GM12873 (cell line): ENCODE measurements around the gene BCL2L1.
A peak's percentile ranks its signal among the peaks of the same experiment; 100 is the strongest.

Source experiments
- TF ChIP-seq, protein P1 (sequence below): IDR thresholded peaks from 2 replicates; pipeline ENCODE4 v1.5.1; 2012; ENCODE audit warnings: low read depth, mild to moderate bottlenecking, moderate library complexity, low read length, control low read depth; ENCODE audit not compliant: insufficient read depth; ENCODE audit errors: missing control alignments

The BCL2L1 gene

GRCh38 chr20:31665753-31666152 is 56.9 kb downstream of the BCL2L1 start:
- TF ChIP-seq, protein P1, sequence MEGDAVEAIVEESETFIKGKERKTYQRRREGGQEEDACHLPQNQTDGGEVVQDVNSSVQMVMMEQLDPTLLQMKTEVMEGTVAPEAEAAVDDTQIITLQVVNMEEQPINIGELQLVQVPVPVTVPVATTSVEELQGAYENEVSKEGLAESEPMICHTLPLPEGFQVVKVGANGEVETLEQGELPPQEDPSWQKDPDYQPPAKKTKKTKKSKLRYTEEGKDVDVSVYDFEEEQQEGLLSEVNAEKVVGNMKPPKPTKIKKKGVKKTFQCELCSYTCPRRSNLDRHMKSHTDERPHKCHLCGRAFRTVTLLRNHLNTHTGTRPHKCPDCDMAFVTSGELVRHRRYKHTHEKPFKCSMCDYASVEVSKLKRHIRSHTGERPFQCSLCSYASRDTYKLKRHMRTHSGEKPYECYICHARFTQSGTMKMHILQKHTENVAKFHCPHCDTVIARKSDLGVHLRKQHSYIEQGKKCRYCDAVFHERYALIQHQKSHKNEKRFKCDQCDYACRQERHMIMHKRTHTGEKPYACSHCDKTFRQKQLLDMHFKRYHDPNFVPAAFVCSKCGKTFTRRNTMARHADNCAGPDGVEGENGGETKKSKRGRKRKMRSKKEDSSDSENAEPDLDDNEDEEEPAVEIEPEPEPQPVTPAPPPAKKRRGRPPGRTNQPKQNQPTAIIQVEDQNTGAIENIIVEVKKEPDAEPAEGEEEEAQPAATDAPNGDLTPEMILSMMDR: no peak

DNA sequence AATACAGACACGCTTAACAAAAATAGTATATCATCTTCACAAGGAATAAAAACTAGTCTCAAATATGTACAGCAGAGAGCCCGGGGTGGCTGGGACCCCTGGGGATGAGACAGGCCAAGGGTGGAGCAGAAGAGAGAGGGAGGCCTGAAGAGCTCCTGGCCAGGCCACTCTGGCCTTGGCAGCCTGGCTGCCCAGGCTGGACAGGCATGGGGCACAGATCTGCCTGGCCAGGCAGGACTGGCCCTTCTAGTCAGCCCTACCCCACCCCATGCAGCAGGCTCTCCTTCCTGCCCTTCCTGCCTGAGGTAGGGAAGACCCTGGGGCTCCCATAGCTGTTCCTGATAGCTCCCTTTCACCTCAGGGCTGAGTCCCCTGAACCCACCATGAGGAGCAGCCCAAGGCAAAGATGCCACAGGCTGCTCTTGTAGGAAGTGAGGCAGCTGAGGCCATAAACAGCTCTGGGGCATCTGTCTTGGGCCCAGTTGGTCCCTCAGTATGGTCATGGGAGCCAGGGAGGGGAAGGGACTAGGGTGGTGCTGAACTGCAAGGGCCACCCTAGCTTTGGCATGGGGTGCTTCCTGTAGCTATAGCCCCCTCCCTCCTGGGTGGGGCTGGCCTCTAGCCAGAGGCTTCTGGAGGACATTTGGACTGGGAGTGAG is 57.8 kb downstream of the BCL2L1 start:
- TF ChIP-seq, protein P1: no peak

GRCh38 chr20:31663838-31664695 is 58.6 kb downstream of the BCL2L1 start:
- TF ChIP-seq, protein P1: no peak

DNA sequence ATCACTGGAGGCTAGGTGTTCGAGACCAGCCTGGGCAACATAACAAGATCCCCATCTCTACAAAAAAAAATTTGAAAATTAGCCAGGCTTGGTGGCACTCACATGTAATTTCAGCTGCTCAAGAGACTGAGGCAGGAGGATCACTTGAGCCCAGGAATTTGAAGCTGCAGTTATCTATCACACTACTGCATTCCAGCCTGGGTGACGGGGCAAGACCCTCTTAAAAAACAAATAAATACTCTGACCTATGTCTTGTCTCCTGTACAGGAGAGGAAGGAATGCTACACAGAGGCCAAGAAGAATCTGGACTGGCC is 59.2 kb downstream of the BCL2L1 start:
- TF ChIP-seq, protein P1: no peak

DNA sequence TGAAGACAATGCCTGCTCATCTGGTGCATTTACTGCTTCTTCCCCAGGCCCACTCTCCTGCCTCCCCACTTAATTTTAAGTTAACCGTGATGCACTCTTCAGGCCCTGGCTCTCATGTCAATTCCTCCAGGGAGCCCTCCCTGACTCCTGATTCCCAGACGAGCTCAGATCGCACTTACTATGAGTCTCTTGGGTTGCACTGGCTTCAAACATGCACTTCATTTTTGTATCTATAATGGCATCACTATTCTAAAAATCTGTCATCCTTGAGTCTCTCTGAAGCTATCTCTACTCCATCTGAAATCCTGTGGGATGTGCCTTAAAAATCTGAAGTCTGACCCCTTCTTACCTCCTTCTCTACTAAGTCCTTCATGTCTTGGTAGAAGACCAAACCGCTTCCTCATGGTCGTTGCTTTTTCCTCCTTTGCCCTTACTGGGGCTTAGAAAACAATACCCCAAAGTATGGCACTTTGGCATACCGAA is 60.3 kb downstream of the BCL2L1 start:
- TF ChIP-seq, protein P1: no peak

DNA sequence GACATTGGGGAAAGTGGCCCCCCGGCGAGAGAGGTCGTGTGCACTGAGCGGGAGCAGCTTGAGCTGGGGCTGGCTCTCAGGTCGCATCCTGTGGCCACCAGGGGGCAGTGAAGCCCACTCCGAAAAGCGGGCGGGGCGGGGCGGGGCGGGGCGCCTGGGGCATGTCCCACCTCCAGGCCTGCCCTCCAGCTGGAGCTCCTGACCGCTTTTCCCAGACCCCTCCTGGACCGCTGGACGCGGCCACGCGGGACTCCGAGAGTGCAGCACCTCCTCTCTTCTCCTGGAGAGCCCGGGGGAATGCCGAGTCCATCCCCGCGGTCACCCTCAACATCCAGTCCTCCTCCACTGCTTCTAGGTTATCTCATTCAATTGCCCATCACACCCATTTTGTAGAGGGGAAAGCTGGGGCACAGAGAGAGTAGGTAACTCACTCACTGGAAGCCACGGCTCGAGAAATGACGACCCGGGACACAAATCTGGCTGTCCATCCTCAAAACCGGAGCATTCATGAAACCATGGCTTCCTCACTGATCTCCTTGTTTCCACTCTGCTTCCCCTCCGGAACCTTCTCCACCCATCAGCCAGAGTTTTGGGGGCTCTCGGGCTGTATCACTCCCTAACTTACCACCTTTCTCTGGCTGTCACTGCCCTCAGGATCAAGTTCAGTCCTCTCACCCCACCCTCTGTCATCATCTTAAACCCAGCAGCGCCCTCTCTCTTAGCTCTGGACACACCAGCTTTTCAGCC is 60.9 kb downstream of the BCL2L1 start:
- TF ChIP-seq, protein P1: peak; percentile 71

DNA sequence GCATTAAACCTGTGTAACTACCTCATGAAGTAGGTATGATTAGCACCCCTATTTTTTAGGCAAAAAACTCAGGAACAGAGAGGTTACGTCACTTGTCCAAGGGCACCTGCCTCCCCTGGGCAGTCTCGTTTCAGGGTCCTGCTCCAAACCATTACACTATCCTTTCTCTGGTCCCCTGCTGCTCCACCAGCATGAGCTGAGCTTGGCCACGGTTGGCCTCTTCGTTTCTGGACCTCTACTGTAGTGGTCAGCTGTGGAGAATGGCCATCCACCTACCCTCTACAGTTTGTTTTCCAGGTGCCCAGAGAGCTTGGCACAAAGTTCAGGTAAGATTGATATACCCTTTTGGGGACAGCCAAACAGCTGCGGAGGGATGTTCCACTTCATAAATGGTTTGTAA is 68.1 kb downstream of the BCL2L1 start:
- TF ChIP-seq, protein P1: no peak
